Endothelial cell (in vitro differentiated cells): Measurements from ENCODE around the gene LRFN2. TPM values are rescaled to one million over a fixed set of nuclear protein-coding genes. Genes with fewer than 3 reads are reported as not detected.

Source experiments
- DNase-seq: peaks from one replicate; pipeline ENCODE4 v3.0.0; 2021; ENCODE audit warnings: low spot score
- H3K27ac Mint-ChIP-seq: one replicate; pipeline ENCODE4 v1.8.0; 2021; ENCODE audit warnings: mixed read lengths, inconsistent platforms; ENCODE audit not compliant: unreplicated experiment
- H3K27me3 Mint-ChIP-seq: one replicate; pipeline ENCODE4 v1.8.0; 2021; ENCODE audit warnings: mild to moderate bottlenecking, moderate library complexity, mixed read lengths, inconsistent platforms; ENCODE audit not compliant: unreplicated experiment
- H3K36me3 Mint-ChIP-seq: one replicate; pipeline ENCODE4 v1.8.0; 2021; ENCODE audit warnings: mild to moderate bottlenecking, low read depth, mixed read lengths, inconsistent platforms; ENCODE audit not compliant: unreplicated experiment
- H3K4me1 Mint-ChIP-seq: one replicate; pipeline ENCODE4 v1.8.0; 2021; ENCODE audit warnings: mild to moderate bottlenecking, mixed read lengths, inconsistent platforms; ENCODE audit not compliant: unreplicated experiment
- H3K4me3 Mint-ChIP-seq: one replicate; pipeline ENCODE4 v1.8.0; 2021; ENCODE audit warnings: mild to moderate bottlenecking, mixed read lengths, inconsistent platforms; ENCODE audit not compliant: unreplicated experiment
- H3K9me3 Mint-ChIP-seq: one replicate; pipeline ENCODE4 v1.8.0; 2021; ENCODE audit warnings: mixed read lengths, inconsistent platforms; ENCODE audit not compliant: unreplicated experiment
- CTCF ChIP-seq: fragments of 200-600 bp; sonication (generic); IDR thresholded peaks from one replicate; pipeline ENCODE4 v1.5.0; 2021; ENCODE audit warnings: antibody characterized with exemption; ENCODE audit not compliant: unreplicated experiment
- total RNA-seq: library from RNA; stranded (reverse); fragmentation: NEBNext Ultra II Directional; extraction: Animal tissue kit (Norgen Biotek cat#: 25700); gene quantifications from one replicate; pipeline ENCODE4 v1.2.1, GENCODE V29; 2021; ENCODE audit not compliant: unreplicated experiment

LRFN2 gene
- total RNA-seq, 1 donor from 2014 or later = 0.59 TPM

- Mint-ChIP-seq H3K4me1 (peaks cover 2% of the 10 kb centered on the region), H3K4me3 (no peak overlapping the region), H3K27me3 (peaks cover 4% of the 10 kb centered on the region), H3K9me3 (no peaks in the 10 kb centered on the region), H3K27ac (no peak overlapping the region), H3K36me3 (no peaks in the 10 kb centered on the region)
- TF ChIP-seq CTCF = no peak
- no peak for DNase-seq
Measured at GRCh38 chr6:40524797-40525585, 62.2 kb downstream of the LRFN2 start.

GRCh38 chr6:40523505-40524172, 63.5 kb downstream of the LRFN2 start:
- Mint-ChIP-seq H3K9me3 (no peaks in the 10 kb centered on the region), H3K4me3 (no peak overlapping the region), H3K4me1 (peaks cover 5% of the 10 kb centered on the region), H3K27ac (no peak overlapping the region), H3K36me3 (no peaks in the 10 kb centered on the region), H3K27me3 (peaks cover 6% of the 10 kb centered on the region)
- DNase-seq = no peak
- TF ChIP-seq CTCF = no peak

GRCh38 chr6:40521496-40521895, 65.7 kb downstream of the LRFN2 start:
- no peak for TF ChIP-seq CTCF
- no peak for DNase-seq
- Mint-ChIP-seq H3K27ac (no peak overlapping the region), H3K4me3 (no peak overlapping the region), H3K36me3 (no peaks in the 10 kb centered on the region), H3K27me3 (peaks cover 8% of the 10 kb centered on the region), H3K4me1 (peaks cover 7% of the 10 kb centered on the region), H3K9me3 (no peaks in the 10 kb centered on the region)

GRCh38 chr6:40520678-40521077, 66.5 kb downstream of the LRFN2 start:
- Mint-ChIP-seq H3K27ac (no peak overlapping the region), H3K9me3 (no peaks in the 10 kb centered on the region), H3K4me1 (peaks cover 7% of the 10 kb centered on the region), H3K4me3 (no peak overlapping the region), H3K36me3 (no peaks in the 10 kb centered on the region), H3K27me3 (peaks cover 7% of the 10 kb centered on the region)
- no peak for TF ChIP-seq CTCF
- DNase-seq = no peak

- peaks cover 6% of the 10 kb centered on the region for H3K27me3 Mint-ChIP-seq
- H3K4me3 Mint-ChIP-seq = no peak overlapping the region
- H3K36me3 Mint-ChIP-seq = no peaks in the 10 kb centered on the region
- H3K27ac Mint-ChIP-seq = no peak overlapping the region
- H3K9me3 Mint-ChIP-seq = no peaks in the 10 kb centered on the region
- no peak for DNase-seq
- peaks cover 7% of the 10 kb centered on the region for H3K4me1 Mint-ChIP-seq
- no peak for TF ChIP-seq CTCF
Measured at GRCh38 chr6:40520084-40520483, 67.1 kb downstream of the LRFN2 start.
